Measurements from ENCODE around the gene SRSF4.

Gene SRSF4

GRCh38 chr1:29217633-29218032 is 35.9 kb upstream of the SRSF4 start:
- Histone ChIP-seq H3K4me1 (ENCODE audit: control insufficient read depth in 1 of 2, insufficient read depth in 2 of 2, low read length in 2 of 2) (no peaks in the 10 kb centered on the region), H3K9me3 (ENCODE audit: control insufficient read depth in 1 of 2, low read length in 2 of 2) (no peaks in the 10 kb centered on the region), H3K27ac (ENCODE audit: low read length) (no peak overlapping the region), H3K4me3 (ENCODE audit: low read depth in 1 of 2, low read length in 2 of 2) (no peak overlapping the region), H3K36me3 (ENCODE audit: control insufficient read depth in 1 of 2, insufficient read depth in 2 of 2, low read length in 2 of 2) (peaks cover 19% of the 10 kb centered on the region in 2 donors), H3K27me3 (ENCODE audit: low read depth, low read length) (no peaks in the 10 kb centered on the region)

- H3K36me3 ChIP-seq (ENCODE audit: control insufficient read depth in 1 of 2, insufficient read depth in 2 of 2, low read length in 2 of 2), result peaks cover 13 to 44% of the 10 kb centered on the region in 2 donors
- H3K9me3 ChIP-seq (ENCODE audit: control insufficient read depth in 1 of 2, low read length in 2 of 2), result no peaks in the 10 kb centered on the region
- H3K27ac ChIP-seq (ENCODE audit: low read length), result no peak overlapping the region
- H3K27me3 ChIP-seq (ENCODE audit: low read depth, low read length), result no peaks in the 10 kb centered on the region
- no peak overlapping the region for H3K4me3 ChIP-seq (ENCODE audit: low read depth in 1 of 2, low read length in 2 of 2)
- H3K4me1 ChIP-seq (ENCODE audit: control insufficient read depth in 1 of 2, insufficient read depth in 2 of 2, low read length in 2 of 2), result no peaks in the 10 kb centered on the region
Measured at GRCh38 chr1:29213055-29213454, 31.4 kb upstream of the SRSF4 start.

- H3K4me1 ChIP-seq (ENCODE audit: control insufficient read depth in 1 of 2, insufficient read depth in 2 of 2, low read length in 2 of 2), result no peaks in the 10 kb centered on the region
- H3K36me3 ChIP-seq (ENCODE audit: control insufficient read depth in 1 of 2, insufficient read depth in 2 of 2, low read length in 2 of 2), result peaks cover 14 to 51% of the 10 kb centered on the region in 2 donors
- no peaks in the 10 kb centered on the region for H3K27me3 ChIP-seq (ENCODE audit: low read depth, low read length)
- no peaks in the 10 kb centered on the region for H3K9me3 ChIP-seq (ENCODE audit: control insufficient read depth in 1 of 2, low read length in 2 of 2)
- no peak overlapping the region for H3K27ac ChIP-seq (ENCODE audit: low read length)
- H3K4me3 ChIP-seq (ENCODE audit: low read depth in 1 of 2, low read length in 2 of 2), result no peak overlapping the region
Measured at GRCh38 chr1:29211086-29212030, 29.7 kb upstream of the SRSF4 start.

GRCh38 chr1:29210278-29211085 is 28.8 kb upstream of the SRSF4 start:
- Histone ChIP-seq H3K27me3 (ENCODE audit: low read depth, low read length) (no peaks in the 10 kb centered on the region), H3K36me3 (ENCODE audit: control insufficient read depth in 1 of 2, insufficient read depth in 2 of 2, low read length in 2 of 2) (peaks cover 16 to 57% of the 10 kb centered on the region in 2 donors), H3K4me3 (ENCODE audit: low read depth in 1 of 2, low read length in 2 of 2) (no peak overlapping the region), H3K9me3 (ENCODE audit: control insufficient read depth in 1 of 2, low read length in 2 of 2) (no peaks in the 10 kb centered on the region), H3K4me1 (ENCODE audit: control insufficient read depth in 1 of 2, insufficient read depth in 2 of 2, low read length in 2 of 2) (no peaks in the 10 kb centered on the region), H3K27ac (ENCODE audit: low read length) (no peak overlapping the region)

GRCh38 chr1:29209173-29209572 is 27.5 kb upstream of the SRSF4 start:
- Histone ChIP-seq H3K27ac (ENCODE audit: low read length) (no peak overlapping the region), H3K4me3 (ENCODE audit: low read depth in 1 of 2, low read length in 2 of 2) (no peak overlapping the region), H3K9me3 (ENCODE audit: control insufficient read depth in 1 of 2, low read length in 2 of 2) (no peaks in the 10 kb centered on the region), H3K27me3 (ENCODE audit: low read depth, low read length) (no peaks in the 10 kb centered on the region), H3K4me1 (ENCODE audit: control insufficient read depth in 1 of 2, insufficient read depth in 2 of 2, low read length in 2 of 2) (no peaks in the 10 kb centered on the region), H3K36me3 (ENCODE audit: control insufficient read depth in 1 of 2, insufficient read depth in 2 of 2, low read length in 2 of 2) (peaks cover 11 to 53% of the 10 kb centered on the region in 2 donors)

GRCh38 chr1:29208442-29208841 is 26.7 kb upstream of the SRSF4 start:
- H3K4me1 ChIP-seq (ENCODE audit: control insufficient read depth in 1 of 2, insufficient read depth in 2 of 2, low read length in 2 of 2), result no peaks in the 10 kb centered on the region
- H3K27me3 ChIP-seq (ENCODE audit: low read depth, low read length), result no peaks in the 10 kb centered on the region
- H3K36me3 ChIP-seq (ENCODE audit: control insufficient read depth in 1 of 2, insufficient read depth in 2 of 2, low read length in 2 of 2), result peaks cover 14 to 52% of the 10 kb centered on the region in 2 donors
- H3K9me3 ChIP-seq (ENCODE audit: control insufficient read depth in 1 of 2, low read length in 2 of 2), result no peaks in the 10 kb centered on the region
- H3K4me3 ChIP-seq (ENCODE audit: low read depth in 1 of 2, low read length in 2 of 2), result no peak overlapping the region
- H3K27ac ChIP-seq (ENCODE audit: low read length), result no peak overlapping the region

GRCh38 chr1:29202584-29203340 is 21.1 kb upstream of the SRSF4 start:
- Histone ChIP-seq H3K36me3 (ENCODE audit: control insufficient read depth in 1 of 2, insufficient read depth in 2 of 2, low read length in 2 of 2) (peaks cover 26 to 40% of the 10 kb centered on the region in 2 donors), H3K27me3 (ENCODE audit: low read depth, low read length) (no peaks in the 10 kb centered on the region), H3K4me1 (ENCODE audit: control insufficient read depth in 1 of 2, insufficient read depth in 2 of 2, low read length in 2 of 2) (peaks cover 6 to 9% of the 10 kb centered on the region in 2 donors), H3K4me3 (ENCODE audit: low read depth in 1 of 2, low read length in 2 of 2) (no peak overlapping the region), H3K9me3 (ENCODE audit: control insufficient read depth in 1 of 2, low read length in 2 of 2) (no peaks in the 10 kb centered on the region), H3K27ac (ENCODE audit: low read length) (peak overlapping the region; percentile 86)

GRCh38 chr1:29202053-29202452 is 20.4 kb upstream of the SRSF4 start:
- H3K27ac ChIP-seq (ENCODE audit: low read length), result peak overlapping the region; percentile 86
- no peaks in the 10 kb centered on the region for H3K9me3 ChIP-seq (ENCODE audit: control insufficient read depth in 1 of 2, low read length in 2 of 2)
- no peak overlapping the region for H3K4me3 ChIP-seq (ENCODE audit: low read depth in 1 of 2, low read length in 2 of 2)
- H3K4me1 ChIP-seq (ENCODE audit: control insufficient read depth in 1 of 2, insufficient read depth in 2 of 2, low read length in 2 of 2), result peaks cover 6 to 10% of the 10 kb centered on the region in 2 donors
- peaks cover 26 to 40% of the 10 kb centered on the region in 2 donors for H3K36me3 ChIP-seq (ENCODE audit: control insufficient read depth in 1 of 2, insufficient read depth in 2 of 2, low read length in 2 of 2)
- no peaks in the 10 kb centered on the region for H3K27me3 ChIP-seq (ENCODE audit: low read depth, low read length)

- no peak overlapping the region for H3K4me3 ChIP-seq (ENCODE audit: low read depth in 1 of 2, low read length in 2 of 2)
- no peaks in the 10 kb centered on the region for H3K9me3 ChIP-seq (ENCODE audit: control insufficient read depth in 1 of 2, low read length in 2 of 2)
- peak overlapping the region; percentile 86 for H3K27ac ChIP-seq (ENCODE audit: low read length)
- H3K27me3 ChIP-seq (ENCODE audit: low read depth, low read length), result no peaks in the 10 kb centered on the region
- peaks cover 6 to 10% of the 10 kb centered on the region in 2 donors for H3K4me1 ChIP-seq (ENCODE audit: control insufficient read depth in 1 of 2, insufficient read depth in 2 of 2, low read length in 2 of 2)
- peaks cover 25 to 35% of the 10 kb centered on the region in 2 donors for H3K36me3 ChIP-seq (ENCODE audit: control insufficient read depth in 1 of 2, insufficient read depth in 2 of 2, low read length in 2 of 2)
Measured at GRCh38 chr1:29201595-29202051, 19.9 kb upstream of the SRSF4 start.

- peaks cover 19 to 30% of the 10 kb centered on the region in 2 donors for H3K36me3 ChIP-seq (ENCODE audit: control insufficient read depth in 1 of 2, insufficient read depth in 2 of 2, low read length in 2 of 2)
- H3K4me1 ChIP-seq (ENCODE audit: control insufficient read depth in 1 of 2, insufficient read depth in 2 of 2, low read length in 2 of 2), result peaks cover 6 to 10% of the 10 kb centered on the region in 2 donors
- no peak overlapping the region for H3K27ac ChIP-seq (ENCODE audit: low read length)
- H3K4me3 ChIP-seq (ENCODE audit: low read depth in 1 of 2, low read length in 2 of 2), result no peak overlapping the region
- H3K9me3 ChIP-seq (ENCODE audit: control insufficient read depth in 1 of 2, low read length in 2 of 2), result no peaks in the 10 kb centered on the region
- H3K27me3 ChIP-seq (ENCODE audit: low read depth, low read length), result no peaks in the 10 kb centered on the region
Measured at GRCh38 chr1:29200906-29201594, 19.4 kb upstream of the SRSF4 start.

All from muscle layer of duodenum (tissue), 2 donors.